ENCODE measurements around the gene PRR7.

DNA sequence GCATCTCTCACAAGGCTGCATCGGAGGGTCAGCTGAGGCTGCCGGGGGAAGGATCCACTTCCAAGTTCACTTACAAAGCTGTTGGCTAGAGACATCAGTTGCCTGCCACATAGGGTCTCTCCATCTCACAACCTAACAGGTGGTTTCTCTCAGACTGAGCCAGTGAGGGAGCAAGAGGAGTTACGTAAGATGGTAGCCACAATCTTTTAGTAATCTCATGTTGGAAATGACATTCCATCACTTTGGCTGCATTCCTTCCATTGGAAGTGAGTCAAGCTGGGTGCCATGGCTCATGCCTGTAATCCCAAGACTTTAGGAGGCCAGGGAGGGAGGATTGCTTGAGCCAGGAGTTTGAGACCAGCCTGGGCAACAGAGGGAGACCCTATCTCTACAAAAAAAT is 27.6 kb upstream of the PRR7 start:
- no peak for TF ChIP-seq CTCF (IDR thresholded peaks at IDR 0.05)
- TF ChIP-seq POLR2A (IDR thresholded peaks at IDR 0.05), result no peak

Measured in esophagus squamous epithelium (tissue), 4 donors.